B cell (primary cell): ENCODE measurements around the gene CDKAL1. TPM values are rescaled to one million over a fixed set of nuclear protein-coding genes. Genes with fewer than 3 reads are reported as not detected.

Experiments
- ATAC-seq: fragments of 200-7000 bp; cut with Tn5 transposase; one replicate; pipeline ENCODE4 v1.10.0; 2021; ENCODE audit warnings: low read depth, mild to moderate bottlenecking, moderate number of reproducible peaks, moderate library complexity
- CTCF ChIA-PET: fragments of 350-600 bp; sonication (Branson Sonifier 250); formaldehyde crosslinking; loops from one replicate; lab custom pipeline; 2021; ENCODE audit warnings: antibody characterized with exemption, inconsistent platforms; lab: Charles Lee
- POLR2A ChIA-PET: fragments of 350-600 bp; sonication (Branson Sonifier 250); formaldehyde crosslinking; loops from one replicate; lab custom pipeline; 2021; ENCODE audit warnings: antibody characterized with exemption; lab: Charles Lee
- DNase-seq: peaks from one replicate; pipeline ENCODE4 v3.0.0; 2013
- H2AFZ ChIP-seq: 2 replicates; pipeline ENCODE4 v1.6.1; 2012; ENCODE audit warnings: mild to moderate bottlenecking, low read depth, low read length; ENCODE audit not compliant: insufficient read depth, poor library complexity, severe bottlenecking
- H3K27ac ChIP-seq, 2 donors: 1 replicate in 1 of 2; 2 replicates in 1 of 2; pipeline ENCODE4 v1.5.1; 2012 to 2013; ENCODE audit warnings: low read length in 2 of 2, mild to moderate bottlenecking in 2 of 2, moderate library complexity in 1 of 2
- H3K27me3 ChIP-seq, 4 experiments: fragments of 200-600 bp in 1 of 4; sonication (generic) in 1 of 4; replicated peaks in 1 of 4; 1 replicate in 2 of 4; 2 replicates in 2 of 4; pipeline versions ENCODE4 v1.6.1 to v1.7.0; 2013 to 2016; ENCODE audit warnings: low read length in 3 of 4, mild to moderate bottlenecking in 2 of 4, mixed read lengths in 1 of 4, moderate library complexity in 1 of 4; ENCODE audit not compliant: insufficient read depth in 4 of 4, control insufficient read depth in 3 of 4; ENCODE audit errors: control extremely low read depth in 1 of 4
- H3K36me3 ChIP-seq, 2 experiments: replicated peaks in 1 of 2; 1 replicate in 1 of 2; 2 replicates in 1 of 2; pipeline versions ENCODE4 v1.6.1 to v1.7.1; 2013; ENCODE audit warnings: low read length in 1 of 2; ENCODE audit not compliant: insufficient read depth in 2 of 2, control insufficient read depth in 1 of 2; ENCODE audit errors: control extremely low read depth in 1 of 2, extremely low read depth in 1 of 2
- H3K4me1 ChIP-seq, 2 donors: fragments of 200-600 bp in 1 of 2; sonication (generic) in 1 of 2; 1 replicate in 1 of 2; 2 replicates in 1 of 2; pipeline versions ENCODE4 v1.5.1 to v1.6.1; 2013 to 2017; ENCODE audit warnings: low read length in 2 of 2; ENCODE audit not compliant: control insufficient read depth in 2 of 2, insufficient read depth in 2 of 2
- H3K4me2 ChIP-seq: replicated peaks from 2 replicates; pipeline ENCODE3; 2012; ENCODE audit warnings: mild to moderate bottlenecking, low read depth, low read length; ENCODE audit not compliant: poor library complexity, severe bottlenecking
- H3K4me3 ChIP-seq, 5 experiments: fragments of 200-600 bp in 1 of 5; sonication (generic) in 1 of 5; 1 replicate in 3 of 5; 2 replicates in 2 of 5; pipeline versions ENCODE4 v1.5.1 to v1.7.0; 2011 to 2016; ENCODE audit warnings: low read length in 4 of 5, mild to moderate bottlenecking in 4 of 5, low read depth in 2 of 5, control low read depth in 1 of 5, moderate library complexity in 1 of 5; ENCODE audit not compliant: insufficient read depth in 1 of 5; ENCODE audit errors: control extremely low read depth in 1 of 5, extremely low read depth in 1 of 5
- H3K79me2 ChIP-seq: fragments of 200-600 bp; sonication (generic); one replicate; pipeline ENCODE4 v1.6.0; 2016; ENCODE audit warnings: low read length; ENCODE audit not compliant: control insufficient read depth, insufficient read depth
- H3K9ac ChIP-seq: fragments of 200-600 bp; sonication (generic); 2 replicates; pipeline ENCODE4 v1.6.1; 2017; ENCODE audit warnings: mild to moderate bottlenecking, low read length, moderate library complexity
- H3K9me3 ChIP-seq, 3 donors: one replicate each; pipeline versions ENCODE4 v1.6.1 to v1.7.1; 2013; ENCODE audit warnings: low read length in 2 of 3; ENCODE audit not compliant: control insufficient read depth in 2 of 3, insufficient read depth in 1 of 3; ENCODE audit errors: control extremely low read depth in 1 of 3
- H4K20me1 ChIP-seq: 2 replicates; pipeline ENCODE4 v1.6.0; 2012; ENCODE audit warnings: mild to moderate bottlenecking, low read length; ENCODE audit not compliant: insufficient read depth, control insufficient read depth, poor library complexity, severe bottlenecking
- H3K27ac Mint-ChIP-seq: one replicate; pipeline ENCODE4 v1.8.0; 2021; ENCODE audit warnings: mixed read lengths
- H3K27me3 Mint-ChIP-seq: one replicate; pipeline ENCODE4 v1.8.0; 2021; ENCODE audit warnings: mixed read lengths
- H3K4me1 Mint-ChIP-seq: one replicate; pipeline ENCODE4 v1.8.0; 2021; ENCODE audit warnings: mixed read lengths
- H3K4me3 Mint-ChIP-seq: one replicate; pipeline ENCODE4 v1.8.0; 2021; ENCODE audit warnings: mixed read lengths
- H3K9me3 Mint-ChIP-seq: one replicate; pipeline ENCODE4 v1.8.0; 2022; ENCODE audit warnings: mixed read lengths; ENCODE audit not compliant: insufficient read depth
- CTCF ChIP-seq: fragments of 200-600 bp; IDR thresholded peaks from one replicate; pipeline ENCODE4 v1.8.0; 2022; ENCODE audit warnings: antibody characterized with exemption, mild to moderate bottlenecking
- EZH2 ChIP-seq: IDR thresholded peaks from 2 replicates; pipeline ENCODE4 v1.6.1; 2012; ENCODE audit warnings: borderline replicate concordance, low read depth, mild to moderate bottlenecking, moderate library complexity, low read length; ENCODE audit not compliant: insufficient read depth, poor library complexity, severe bottlenecking
- WGBS: methylation state at CpG from one replicate; pipeline ENCODE4 v1.1.5; 2013; ENCODE audit warnings: missing lambda C conversion rate; ENCODE audit not compliant: insufficient coverage; 5-methylcytosine and 5-hydroxymethylcytosine counted together
- intact Hi-C: fragments of 100-400 bp; cut with micrococcal nuclease; formaldehyde crosslinking; loops from one replicate; pipeline ENCODE4 v1.10.0; 2022
- polyA plus RNA-seq: library from polyadenylated mRNA; depleted of rRNA; stranded (reverse); fragments of >200 nt; gene quantifications from 2 replicates; pipeline ENCODE4 v1.2.3, GENCODE V29; 2012
- total RNA-seq, 2 donors: library from RNA; stranded (reverse); fragments of 120-200 nt in 1 of 2; gene quantifications; 1 replicate in 1 of 2; 2 replicates in 1 of 2; pipeline versions ENCODE4 v1.2.3 to v1.2.4, GENCODE V29; 2013 to 2022

CDKAL1 gene
- total and polyA plus RNA-seq, 2 donors (not counting 1 experiment from before 2014, with no cell fraction given) = 6.1 to 33.3 TPM

- Histone ChIP-seq H3K9ac (no peak overlapping the region), H3K9me3 (no peaks in the 10 kb centered on the region), H3K4me1 (no peaks in the 10 kb centered on the region), H3K36me3 (peaks cover 2 to 3% of the 10 kb centered on the region in 2 experiments), H2AFZ (no peak overlapping the region), H3K79me2 (no peaks in the 10 kb centered on the region), H3K4me2 (no peak overlapping the region), H4K20me1 (peaks cover 1% of the 10 kb centered on the region), H3K27me3 (no peaks in the 10 kb centered on the region), H3K4me3 (no peak overlapping the region), H3K27ac (no peak overlapping the region)
- CTCF ChIA-PET = no interaction called here
- no peaks in the 10 kb centered on the region for H3K27me3 Mint-ChIP-seq
- H3K4me3 Mint-ChIP-seq = no peak overlapping the region
- no peaks in the 10 kb centered on the region for H3K4me1 Mint-ChIP-seq
- no peaks in the 10 kb centered on the region for H3K9me3 Mint-ChIP-seq
- TF ChIP-seq CTCF (no peak), EZH2 (no peak)
- no CpG with 5 or more reads among the region's 2 CpGs for WGBS
- no peak overlapping the region for H3K27ac Mint-ChIP-seq
- intact Hi-C loops = no loop called here
- POLR2A ChIA-PET = no interaction called here
- DNase-seq (no peak), ATAC-seq (no peak)
These were observed 105.9 kb downstream of the CDKAL1 start for GRCh38 chr6:20640181-20640580.

GRCh38 chr6:20642441-20642840 lies 108.2 kb downstream of the CDKAL1 start:
- no peak overlapping the region for H3K4me3 Mint-ChIP-seq
- ATAC-seq (no peak), DNase-seq (no peak)
- no peaks in the 10 kb centered on the region for H3K27me3 ChIP-seq
- no peak overlapping the region for H2AFZ ChIP-seq
- H3K27ac Mint-ChIP-seq = no peak overlapping the region
- H3K4me2 ChIP-seq = no peak overlapping the region
- no peaks in the 10 kb centered on the region for H3K4me1 ChIP-seq
- H3K27me3 Mint-ChIP-seq = no peaks in the 10 kb centered on the region
- H3K36me3 ChIP-seq = peaks cover 2 to 3% of the 10 kb centered on the region in 2 experiments
- no peak overlapping the region for H3K4me3 ChIP-seq
- H3K9ac ChIP-seq = no peak overlapping the region
- WGBS = no CpG with 5 or more reads among the region's 4 CpGs
- no peaks in the 10 kb centered on the region for H3K4me1 Mint-ChIP-seq
- no peaks in the 10 kb centered on the region for H3K9me3 ChIP-seq
- no peaks in the 10 kb centered on the region for H3K9me3 Mint-ChIP-seq
- CTCF ChIA-PET = no interaction called here
- POLR2A ChIA-PET = no interaction called here
- intact Hi-C loops = no loop called here
- TF ChIP-seq EZH2 = no peak
- no peak for TF ChIP-seq CTCF
- H4K20me1 ChIP-seq = no peaks in the 10 kb centered on the region
- no peaks in the 10 kb centered on the region for H3K79me2 ChIP-seq
- H3K27ac ChIP-seq = no peak overlapping the region
